ENCODE measurements around the gene DRD2.

Gene DRD2

GRCh38 chr11:113474362-113475159, 637 bp downstream of the DRD2 start:
- no peak for TF ChIP-seq CTCF (IDR thresholded peaks at IDR 0.05; ENCODE audit: control extremely low read depth, extremely low read depth, low read depth, missing control alignments)
- CTCF ChIA-PET: interaction anchor here (1.5 kb wide), 1 partner anchor 160 kb away, joined by 3 read pairs; the partner anchor contains the start of gene TTC12
- POLR2A ChIA-PET: no interaction called here
- peak; percentile 52 for DNase-seq (ENCODE audit: extremely low spot score)

GRCh38 chr11:113473983-113474361, 1.2 kb downstream of the DRD2 start:
- ChIA-PET CTCF (no interaction called here), POLR2A (no interaction called here)
- TF ChIP-seq CTCF (IDR thresholded peaks at IDR 0.05; ENCODE audit: control extremely low read depth, extremely low read depth, low read depth, missing control alignments): no peak
- no peak for DNase-seq (ENCODE audit: extremely low spot score)

GRCh38 chr11:113472471-113472870, 2.7 kb downstream of the DRD2 start:
- ChIA-PET POLR2A (no interaction called here), CTCF (no interaction called here)
- no peak for DNase-seq (ENCODE audit: extremely low spot score)
- no peak for TF ChIP-seq CTCF (IDR thresholded peaks at IDR 0.05; ENCODE audit: control extremely low read depth, extremely low read depth, low read depth, missing control alignments)

GRCh38 chr11:113470233-113470632, 5.0 kb downstream of the DRD2 start:
- TF ChIP-seq CTCF (IDR thresholded peaks at IDR 0.05; ENCODE audit: control extremely low read depth, extremely low read depth, low read depth, missing control alignments): no peak
- POLR2A ChIA-PET: no interaction called here
- no peak for DNase-seq (ENCODE audit: extremely low spot score)
- CTCF ChIA-PET: no interaction called here

GRCh38 chr11:113468726-113469345, 6.4 kb downstream of the DRD2 start:
- no peak for TF ChIP-seq CTCF (IDR thresholded peaks at IDR 0.05; ENCODE audit: control extremely low read depth, extremely low read depth, low read depth, missing control alignments)
- CTCF ChIA-PET: interaction anchor here (1.0 to 1.3 kb wide), 3 partner anchors 8 to 880 kb away, joined by 3 to 4 read pairs (median 3); no protein-coding TSS in a partner anchor
- no peak for DNase-seq (ENCODE audit: extremely low spot score)
- POLR2A ChIA-PET: no interaction called here

GRCh38 chr11:113467545-113467944, 7.7 kb downstream of the DRD2 start:
- DNase-seq (ENCODE audit: extremely low spot score): no peak
- no peak for TF ChIP-seq CTCF (IDR thresholded peaks at IDR 0.05; ENCODE audit: control extremely low read depth, extremely low read depth, low read depth, missing control alignments)
- ChIA-PET POLR2A (no interaction called here), CTCF (interaction anchor here (0.9 kb wide), 1 partner anchor 9 kb away, joined by 3 read pairs; no protein-coding TSS in a partner anchor)
